ENCODE results near the gene DEFB114. TPM values are rescaled to one million over a fixed set of nuclear protein-coding genes. Genes with fewer than 3 reads are reported as not detected.

DEFB114 gene
- not detected for total RNA-seq
- polyA plus RNA-seq = not detected
- 0 reads per million in 6 experiments for total RNA-seq

DNA sequence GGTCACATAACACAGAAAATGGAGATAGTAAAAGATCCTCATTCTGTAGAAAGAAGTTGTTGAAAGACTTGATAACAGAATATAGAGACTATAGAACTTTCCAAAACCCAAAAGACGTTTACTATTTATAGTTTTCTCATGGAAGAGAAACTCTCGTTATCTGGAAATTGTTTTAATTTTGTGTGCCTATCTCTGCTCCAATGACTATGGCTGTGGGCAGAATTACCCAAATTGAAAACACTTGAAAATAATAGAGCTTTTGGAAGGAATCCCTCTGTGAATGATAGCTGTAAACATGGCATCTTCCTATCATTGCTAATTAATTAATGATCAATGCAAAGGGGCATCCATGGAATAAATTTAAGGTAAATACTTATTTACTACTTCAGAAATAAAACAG lies at the start of gene DEFB114:
DEFB114 (minus strand) TSS at position 101 of the 400 bp plus-strand sequence; CDS start at position 42, 59 bp downstream.
- no peaks in the 10 kb centered on the region for H3K36me3 Mint-ChIP-seq
- H3K27ac Mint-ChIP-seq = no peak within 1 kb of the TSS
- ATAC-seq (no peak), DNase-seq (no peak)
- H3K9me3 Mint-ChIP-seq = peaks cover 0 to 19% (median 1%) of the 10 kb centered on the region in 9 donors
- H3K27me3 Mint-ChIP-seq = no peaks in the 10 kb centered on the region
- POLR2A ChIA-PET = no interaction called here
- H3K4me1 Mint-ChIP-seq = no peaks in the 10 kb centered on the region
- no peak within 1 kb of the TSS for H3K4me3 Mint-ChIP-seq

DNA sequence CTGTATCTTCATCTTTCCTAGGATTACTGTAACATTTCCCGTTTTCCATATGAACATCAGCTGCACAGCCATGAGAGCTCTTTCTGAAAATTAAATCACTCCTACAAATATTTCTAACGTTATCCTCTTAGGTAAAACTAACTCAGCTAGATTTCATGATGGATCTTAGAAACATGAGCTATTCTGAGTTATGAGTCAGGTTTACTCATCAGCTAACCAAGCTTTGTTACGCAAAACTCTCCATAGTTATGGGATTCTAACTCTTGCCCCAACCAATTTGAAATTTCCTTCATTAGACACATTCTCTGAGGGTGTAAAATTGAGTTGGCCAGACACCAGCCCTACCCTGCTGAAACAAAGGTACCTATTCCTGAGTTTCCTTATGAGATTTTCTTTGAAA lies 43.9 kb upstream of the DEFB114 start:
- DNase-seq = no peak
- no peak for ATAC-seq
- no peaks in the 10 kb centered on the region for H3K27me3 Mint-ChIP-seq
- H3K4me3 Mint-ChIP-seq = no peak overlapping the region
- H3K9me3 Mint-ChIP-seq = peaks cover 0 to 10% (median 0%) of the 10 kb centered on the region in 9 donors
- no peaks in the 10 kb centered on the region for H3K36me3 Mint-ChIP-seq
- H3K4me1 Mint-ChIP-seq = no peaks in the 10 kb centered on the region
- H3K27ac Mint-ChIP-seq = no peak overlapping the region
- POLR2A ChIA-PET = no interaction called here

- no peak overlapping the region for H3K4me3 Mint-ChIP-seq
- no peak for DNase-seq
- no peak for ATAC-seq
- no peak overlapping the region for H3K27ac Mint-ChIP-seq
- H3K36me3 Mint-ChIP-seq = no peaks in the 10 kb centered on the region
- peaks cover 0 to 11% (median 0%) of the 10 kb centered on the region in 9 donors for H3K9me3 Mint-ChIP-seq
- H3K4me1 Mint-ChIP-seq = no peaks in the 10 kb centered on the region
- no peaks in the 10 kb centered on the region for H3K27me3 Mint-ChIP-seq
- POLR2A ChIA-PET = no interaction called here
Measured at GRCh38 chr6:50003139-50003538, 39.2 kb upstream of the DEFB114 start.

- H3K36me3 Mint-ChIP-seq = no peaks in the 10 kb centered on the region
- no peak overlapping the region for H3K4me3 Mint-ChIP-seq
- H3K27ac Mint-ChIP-seq = no peak overlapping the region
- POLR2A ChIA-PET = no interaction called here
- no peak for DNase-seq
- peaks cover 0 to 18% (median 0%) of the 10 kb centered on the region in 9 donors for H3K9me3 Mint-ChIP-seq
- ATAC-seq = no peak
- no peaks in the 10 kb centered on the region for H3K4me1 Mint-ChIP-seq
- H3K27me3 Mint-ChIP-seq = no peaks in the 10 kb centered on the region
Measured at GRCh38 chr6:49995278-49995677, 31.3 kb upstream of the DEFB114 start.

DNA sequence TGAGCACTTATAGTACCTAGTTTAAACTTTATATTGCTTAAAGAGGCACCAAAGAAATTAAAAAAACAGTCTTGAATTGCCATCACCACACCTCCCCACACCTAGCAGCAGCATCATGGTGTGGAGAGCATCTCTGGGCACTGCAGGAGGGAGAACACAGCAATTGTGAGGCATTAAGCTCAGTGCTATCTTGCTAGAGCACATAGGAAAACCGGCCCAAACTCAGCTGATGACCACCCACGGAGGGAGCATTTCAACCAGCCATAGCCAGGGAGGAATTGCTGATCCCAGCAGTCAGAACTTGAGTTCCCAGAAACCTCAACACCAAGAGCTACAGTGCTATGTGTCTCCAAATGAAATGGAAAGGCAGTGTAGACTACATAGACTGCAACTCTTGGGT lies 24.9 kb upstream of the DEFB114 start:
- no peak overlapping the region for H3K27ac Mint-ChIP-seq
- H3K27me3 Mint-ChIP-seq = no peaks in the 10 kb centered on the region
- no peak overlapping the region for H3K4me3 Mint-ChIP-seq
- H3K36me3 Mint-ChIP-seq = no peaks in the 10 kb centered on the region
- POLR2A ChIA-PET = no interaction called here
- DNase-seq (no peak), ATAC-seq (no peak)
- no peaks in the 10 kb centered on the region for H3K4me1 Mint-ChIP-seq
- H3K9me3 Mint-ChIP-seq = peaks cover 0 to 18% (median 1%) of the 10 kb centered on the region in 9 donors

DNA sequence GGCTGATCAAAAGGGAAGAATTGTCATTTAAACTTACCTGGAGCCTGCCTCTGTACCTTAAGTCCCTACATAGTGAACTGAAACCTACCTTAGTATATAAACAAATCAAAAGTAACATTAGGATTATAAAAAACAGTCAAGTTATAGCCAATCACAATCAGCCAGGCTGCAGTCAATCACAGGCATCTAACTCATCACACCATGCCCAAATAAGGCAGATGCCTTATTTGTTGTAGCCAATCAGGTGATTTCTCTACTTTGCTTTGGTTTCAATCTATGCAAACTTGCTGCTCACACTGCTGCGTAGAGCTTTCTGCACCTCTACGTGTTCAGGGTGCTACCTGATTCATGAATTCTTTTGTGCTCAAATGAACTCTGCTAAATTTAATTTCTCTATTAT lies 23.8 kb upstream of the DEFB114 start:
- H3K9me3 Mint-ChIP-seq = peaks cover 0 to 7% (median 1%) of the 10 kb centered on the region in 9 donors
- no peaks in the 10 kb centered on the region for H3K36me3 Mint-ChIP-seq
- H3K27me3 Mint-ChIP-seq = no peaks in the 10 kb centered on the region
- ATAC-seq = no peak
- no peak overlapping the region for H3K27ac Mint-ChIP-seq
- H3K4me1 Mint-ChIP-seq = no peaks in the 10 kb centered on the region
- H3K4me3 Mint-ChIP-seq = no peak overlapping the region
- DNase-seq = no peak
- POLR2A ChIA-PET = no interaction called here

DNA sequence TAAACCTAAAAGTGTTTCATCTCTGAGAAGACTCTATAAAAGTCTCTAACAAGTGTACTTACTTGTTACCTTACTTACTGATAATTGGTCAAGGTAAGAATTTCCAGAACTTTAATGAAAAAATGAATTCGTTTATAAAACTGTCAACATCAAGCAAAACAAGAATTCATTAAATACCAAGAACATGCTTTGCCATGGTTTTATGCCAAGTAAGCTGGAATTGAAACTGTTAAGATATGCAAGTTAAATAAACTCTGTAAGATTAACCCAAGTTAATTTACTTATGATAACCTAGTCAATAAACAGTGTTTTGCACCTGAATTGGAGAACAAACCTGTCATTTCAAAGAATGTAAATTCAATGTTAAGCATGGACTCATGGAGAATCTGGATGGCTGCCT lies 22.6 kb upstream of the DEFB114 start:
- ATAC-seq (no peak), DNase-seq (no peak)
- no peaks in the 10 kb centered on the region for H3K27me3 Mint-ChIP-seq
- POLR2A ChIA-PET = no interaction called here
- H3K36me3 Mint-ChIP-seq = no peaks in the 10 kb centered on the region
- H3K9me3 Mint-ChIP-seq = peaks cover 0 to 7% (median 0%) of the 10 kb centered on the region in 9 donors
- no peak overlapping the region for H3K4me3 Mint-ChIP-seq
- no peak overlapping the region for H3K27ac Mint-ChIP-seq
- no peaks in the 10 kb centered on the region for H3K4me1 Mint-ChIP-seq

GRCh38 chr6:49982046-49982445 lies 18.1 kb upstream of the DEFB114 start:
- Mint-ChIP-seq H3K4me3 (no peak overlapping the region), H3K27me3 (peaks cover 0 to 2% (median 0%) of the 10 kb centered on the region in 5 donors), H3K36me3 (no peaks in the 10 kb centered on the region), H3K4me1 (peaks cover 0 to 4% (median 1%) of the 10 kb centered on the region in 4 donors), H3K9me3 (peaks cover 0 to 10% (median 2%) of the 10 kb centered on the region in 9 donors), H3K27ac (no peak overlapping the region)
- no peak for DNase-seq
- no peak for ATAC-seq
- POLR2A ChIA-PET = no interaction called here

DNA sequence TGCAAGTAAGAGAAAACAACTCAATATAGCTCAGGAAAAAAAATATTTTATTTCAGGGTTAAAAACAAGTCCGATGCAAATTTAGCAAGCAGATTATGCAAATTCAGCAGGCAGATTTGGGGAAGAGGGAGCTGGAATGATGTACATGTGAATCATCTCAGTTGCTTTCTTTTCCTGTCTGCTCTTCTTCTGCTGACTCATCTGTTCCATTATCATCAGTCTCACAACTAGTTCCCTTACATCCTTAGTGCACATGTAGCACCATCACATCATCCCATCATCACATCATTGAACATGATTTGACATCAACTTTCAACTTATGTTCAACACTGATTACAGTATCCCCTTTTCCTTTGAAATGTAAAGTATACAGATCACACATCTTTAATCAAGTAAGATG lies 16.9 kb upstream of the DEFB114 start:
- DNase-seq = no peak
- no peak for ATAC-seq
- peaks cover 0 to 10% (median 2%) of the 10 kb centered on the region in 9 donors for H3K9me3 Mint-ChIP-seq
- no peak overlapping the region for H3K4me3 Mint-ChIP-seq
- peaks cover 0 to 2% (median 0%) of the 10 kb centered on the region in 5 donors for H3K27me3 Mint-ChIP-seq
- H3K36me3 Mint-ChIP-seq = no peaks in the 10 kb centered on the region
- peaks cover 0 to 4% (median 1%) of the 10 kb centered on the region in 4 donors for H3K4me1 Mint-ChIP-seq
- POLR2A ChIA-PET = no interaction called here
- H3K27ac Mint-ChIP-seq = no peak overlapping the region

- POLR2A ChIA-PET = no interaction called here
- no peaks in the 10 kb centered on the region for H3K36me3 Mint-ChIP-seq
- H3K4me1 Mint-ChIP-seq = peaks cover 0 to 4% (median 1%) of the 10 kb centered on the region in 4 donors
- peaks cover 0 to 10% (median 2%) of the 10 kb centered on the region in 9 donors for H3K9me3 Mint-ChIP-seq
- no peak for DNase-seq
- H3K27ac Mint-ChIP-seq = no peak overlapping the region
- H3K27me3 Mint-ChIP-seq = peaks cover 0 to 2% (median 0%) of the 10 kb centered on the region in 5 donors
- H3K4me3 Mint-ChIP-seq = no peak overlapping the region
- ATAC-seq = no peak
Measured at GRCh38 chr6:49979584-49979983, 15.6 kb upstream of the DEFB114 start.

DNA sequence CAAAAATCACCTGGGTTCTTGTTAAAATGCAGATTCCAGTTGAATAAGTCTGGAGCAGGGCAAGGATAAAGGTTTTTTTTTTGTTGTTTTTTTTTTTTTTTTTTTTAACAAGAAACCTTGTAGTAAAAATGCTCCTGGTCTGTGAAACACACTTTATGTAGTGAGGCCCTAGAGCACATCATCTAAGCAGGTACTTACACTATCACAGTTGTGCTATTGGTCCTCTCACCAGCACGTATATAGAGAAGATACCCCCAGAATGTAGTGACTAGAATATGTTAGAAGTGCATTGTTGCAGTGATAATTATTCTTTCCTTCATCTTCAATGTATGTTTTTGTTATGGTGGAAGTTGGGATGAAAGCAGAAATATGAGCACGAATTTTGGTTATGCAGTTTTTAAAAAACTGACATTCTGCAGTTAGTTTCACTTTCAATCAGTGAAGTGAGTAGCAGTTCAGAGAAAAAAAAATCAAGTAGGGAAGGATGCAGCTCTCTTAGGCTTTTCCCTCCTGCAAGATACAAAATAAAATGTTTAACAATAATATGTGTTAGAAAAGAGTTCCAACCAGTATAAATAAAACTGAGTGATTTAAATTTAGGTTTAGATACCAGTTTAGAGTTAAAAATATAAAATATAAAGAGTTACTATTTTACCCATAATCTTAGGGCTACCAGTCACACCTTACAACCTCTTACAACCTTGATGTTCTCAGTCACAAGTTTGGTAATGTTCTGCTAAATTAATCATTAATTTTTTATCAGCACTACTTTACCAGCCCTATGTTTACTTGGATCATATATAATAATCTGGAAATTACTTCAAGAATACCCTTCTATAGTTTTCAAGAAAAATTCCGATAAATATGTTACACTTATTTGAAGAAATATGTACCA lies 14.6 kb upstream of the DEFB114 start:
- Mint-ChIP-seq H3K27ac (peak overlapping the region in 1 of 10 donors; percentile 21), H3K4me1 (peaks cover 0 to 4% (median 1%) of the 10 kb centered on the region in 4 donors), H3K9me3 (peaks cover 0 to 10% (median 2%) of the 10 kb centered on the region in 9 donors), H3K36me3 (no peaks in the 10 kb centered on the region), H3K27me3 (peaks cover 0 to 2% (median 0%) of the 10 kb centered on the region in 5 donors), H3K4me3 (peak overlapping the region in 3 of 10 donors; percentile 25 to 37 (median 32))
- POLR2A ChIA-PET = no interaction called here
- ATAC-seq = no peak
- no peak for DNase-seq

GRCh38 chr6:49969605-49970004 lies 5.6 kb upstream of the DEFB114 start, which contains the start of gene DEFB113:
DEFB113 (minus strand) TSS chr6:49969625; CDS start chr6:49969625, 0 bp downstream.
- peaks cover 0 to 17% (median 0%) of the 10 kb centered on the region in 9 donors for H3K9me3 Mint-ChIP-seq
- H3K36me3 Mint-ChIP-seq = no peaks in the 10 kb centered on the region
- ATAC-seq (no peak), DNase-seq (no peak)
- H3K4me3 Mint-ChIP-seq = no peak within 1 kb of the TSS
- H3K4me1 Mint-ChIP-seq = no peaks in the 10 kb centered on the region
- POLR2A ChIA-PET = no interaction called here
- peak within 1 kb of the TSS in 1 of 10 donors; percentile 25 for H3K27ac Mint-ChIP-seq
- no peaks in the 10 kb centered on the region for H3K27me3 Mint-ChIP-seq

- ATAC-seq (no peak), DNase-seq (no peak)
- Mint-ChIP-seq H3K36me3 (no peaks in the 10 kb centered on the region), H3K4me1 (no peaks in the 10 kb centered on the region), H3K4me3 (no peak overlapping the region), H3K9me3 (peaks cover 0 to 19% (median 0%) of the 10 kb centered on the region in 9 donors), H3K27ac (no peak overlapping the region), H3K27me3 (no peaks in the 10 kb centered on the region)
- POLR2A ChIA-PET = no interaction called here
Measured at GRCh38 chr6:49966823-49967222, 2.9 kb upstream of the DEFB114 start.

Measured in naive thymus-derived CD8-positive, alpha-beta T cell (primary cell).